AG04449 (cell line): ENCODE results near the gene CCDC97.

Experiments
- CTCF ChIA-PET: fragments of 350-600 bp; formaldehyde crosslinking; extraction: SDS; loops from one replicate; lab custom pipeline; 2021; ENCODE audit warnings: antibody characterized with exemption; lab: Yijun Ruan, JAX
- POLR2A ChIA-PET: fragments of 400-600, 350-600 bp; formaldehyde crosslinking; extraction: SDS; loops from one replicate; lab custom pipeline; 2020; ENCODE audit warnings: antibody characterized with exemption, inconsistent platforms; lab: Yijun Ruan, JAX
- DNase-seq: peaks from one replicate; pipeline ENCODE4 v3.0.0-alpha.2; 2010; ENCODE audit warnings: low read depth, low spot score
- H3K4me3 ChIP-seq: 2 replicates; pipeline ENCODE4 v1.5.1; 2011; ENCODE audit warnings: low read depth, mild to moderate bottlenecking, control low read depth, low read length
- CTCF ChIP-seq: IDR thresholded peaks from one replicate; pipeline ENCODE4 v1.5.1; 2011; ENCODE audit warnings: mild to moderate bottlenecking, moderate library complexity, low read length, control low read depth, inconsistent platforms; ENCODE audit not compliant: insufficient read depth; ENCODE audit errors: missing control alignments

CCDC97 gene

GRCh38 chr19:41305927-41306793, 3.8 kb upstream of the CCDC97 start:
- no peak for DNase-seq
- TF ChIP-seq CTCF = no peak
- CTCF ChIA-PET = interaction anchor here (0.9 to 7.1 kb wide), 8 partner anchors 9 to 257 kb away, joined by 4 to 125 read pairs (median 10); no protein-coding TSS in a partner anchor
- POLR2A ChIA-PET = no interaction called here
- H3K4me3 ChIP-seq = no peak overlapping the region

GRCh38 chr19:41307090-41307875, 2.7 kb upstream of the CCDC97 start:
- ChIA-PET POLR2A (interaction anchor here (1.4 kb wide), 1 partner anchor 45 kb away, joined by 3 read pairs; no protein-coding TSS in a partner anchor), CTCF (interaction anchor here (0.7 to 7.1 kb wide), 21 partner anchors 10 to 332 kb away, joined by 3 to 164 read pairs (median 9); partner anchors contain the start of gene HNRNPUL1)
- H3K4me3 ChIP-seq = no peak overlapping the region
- TF ChIP-seq CTCF = no peak
- DNase-seq = no peak

GRCh38 chr19:41307954-41308449, 2.0 kb upstream of the CCDC97 start:
- POLR2A ChIA-PET = interaction anchor here (1.0 to 1.4 kb wide), 2 partner anchors 43 to 45 kb away, joined by 3 read pairs; no protein-coding TSS in a partner anchor
- no peak for DNase-seq

GRCh38 chr19:41308450-41309179, 1.4 kb upstream of the CCDC97 start:
- peak; percentile 90 for TF ChIP-seq CTCF
- peak overlapping the region; percentile 92 for H3K4me3 ChIP-seq
- DNase-seq = no peak
- ChIA-PET POLR2A (interaction anchor here (0.6 to 1.4 kb wide), 6 partner anchors 10 to 105 kb away, joined by 3 to 4 read pairs (median 3); no protein-coding TSS in a partner anchor), CTCF (interaction anchor here (0.6 to 7.1 kb wide), 44 partner anchors 8 to 334 kb away, joined by 3 to 164 read pairs (median 6); partner anchors contain the start of genes AXL, HNRNPUL1 and TGFB1)

More at GRCh38 chr19:41307954-41308449, 2.0 kb upstream of the CCDC97 start:
- CTCF ChIA-PET = interaction anchor here (0.6 to 7.1 kb wide), 40 partner anchors 9 to 333 kb away, joined by 3 to 164 read pairs (median 8); partner anchors contain the start of genes HNRNPUL1 and TGFB1
- H3K4me3 ChIP-seq = no peak overlapping the region
- no peak for TF ChIP-seq CTCF

- CTCF ChIA-PET = interaction anchor here (0.9 to 7.1 kb wide), 39 partner anchors 8 to 335 kb away, joined by 3 to 164 read pairs (median 8); partner anchors contain the start of genes AXL, HNRNPUL1 and TGFB1
- TF ChIP-seq CTCF = no peak
These were observed 566 bp upstream of the CCDC97 start for GRCh38 chr19:41309180-41310032.

More at GRCh38 chr19:41309180-41310032, 566 bp upstream of the CCDC97 start:
- POLR2A ChIA-PET = interaction anchor here (0.6 to 2.4 kb wide), 9 partner anchors 11 to 105 kb away, joined by 3 to 9 read pairs (median 4); no protein-coding TSS in a partner anchor
- no peak for DNase-seq
- H3K4me3 ChIP-seq = peak overlapping the region; percentile 92
